GM21825 (cell line): ENCODE data around the gene PITPNC1.
A peak's percentile ranks its signal among the peaks of the same experiment; 100 is the strongest.
"Not testable (repeated sequence)": the region's sequence is repeated elsewhere in the genome, so short reads cannot be mapped to it uniquely, and the experiment has no call there.

Source experiments
- ATAC-seq: cut with Tn5 transposase; IDR thresholded peaks from one replicate; pipeline ENCODE4 v1.9.1; 2021; ENCODE audit warnings: mild to moderate bottlenecking, moderate library complexity; ENCODE audit not compliant: unreplicated experiment

PITPNC1 gene

DNA sequence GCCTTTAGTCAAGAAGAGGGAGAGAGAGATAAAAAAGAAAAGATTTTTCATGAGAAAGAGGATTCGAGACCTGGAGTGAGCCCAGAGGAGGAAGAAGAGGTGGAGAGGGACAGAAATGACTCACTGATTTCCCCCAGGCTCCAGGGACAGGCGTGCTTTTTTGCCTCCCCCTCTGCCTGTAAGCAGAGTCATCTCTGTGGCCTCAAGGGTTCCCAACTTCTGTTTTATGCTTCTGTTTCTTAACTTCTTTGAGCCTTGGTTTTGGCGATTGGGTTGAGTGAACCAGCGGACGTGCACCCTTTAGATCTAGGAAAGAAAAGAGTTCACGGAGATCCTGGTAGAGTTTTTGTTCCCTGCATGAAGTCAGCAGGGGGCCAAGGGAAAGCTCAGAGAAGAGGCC is 192.8 kb downstream of the PITPNC1 start:
- no peak for ATAC-seq

DNA sequence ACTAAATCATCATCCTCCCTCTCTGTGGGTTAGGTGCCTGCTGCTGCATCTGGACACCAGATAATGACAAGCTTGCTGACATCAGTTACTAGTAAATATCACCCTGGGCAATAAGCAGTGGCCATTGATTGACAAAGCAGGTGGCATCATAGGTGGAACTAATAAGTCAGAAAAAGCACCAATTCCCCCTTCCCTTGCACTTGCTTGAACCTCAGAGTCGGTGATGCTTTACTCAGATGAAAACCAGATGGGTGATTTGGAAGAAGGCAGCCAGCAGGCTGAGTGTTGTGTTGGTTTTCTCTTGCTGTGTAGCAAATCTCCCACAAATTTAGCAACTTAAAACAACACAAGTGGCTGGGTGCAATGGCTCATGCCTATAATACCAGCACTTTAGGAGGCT is 193.7 kb downstream of the PITPNC1 start:
- no peak for ATAC-seq

DNA sequence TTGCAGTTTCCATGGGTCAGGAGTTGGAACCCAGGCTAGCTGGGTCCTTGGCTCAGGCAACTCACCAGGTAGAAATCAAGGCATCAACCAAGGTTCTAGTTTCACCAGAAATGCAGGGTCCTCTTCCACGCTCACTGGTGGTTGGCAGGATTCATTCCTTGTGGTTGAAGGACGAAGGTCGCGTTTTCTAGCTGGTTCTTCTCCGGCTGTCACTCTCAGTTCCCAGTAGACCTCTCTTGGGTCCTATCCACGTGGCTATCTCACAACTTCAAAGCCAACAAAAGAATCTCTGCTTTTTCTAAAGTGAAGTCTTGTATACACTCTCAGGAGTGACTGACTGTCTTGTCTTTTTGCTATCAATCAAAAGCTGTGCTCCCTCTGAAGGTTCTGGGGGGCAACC is 194.4 kb downstream of the PITPNC1 start:
- ATAC-seq, result no peak

DNA sequence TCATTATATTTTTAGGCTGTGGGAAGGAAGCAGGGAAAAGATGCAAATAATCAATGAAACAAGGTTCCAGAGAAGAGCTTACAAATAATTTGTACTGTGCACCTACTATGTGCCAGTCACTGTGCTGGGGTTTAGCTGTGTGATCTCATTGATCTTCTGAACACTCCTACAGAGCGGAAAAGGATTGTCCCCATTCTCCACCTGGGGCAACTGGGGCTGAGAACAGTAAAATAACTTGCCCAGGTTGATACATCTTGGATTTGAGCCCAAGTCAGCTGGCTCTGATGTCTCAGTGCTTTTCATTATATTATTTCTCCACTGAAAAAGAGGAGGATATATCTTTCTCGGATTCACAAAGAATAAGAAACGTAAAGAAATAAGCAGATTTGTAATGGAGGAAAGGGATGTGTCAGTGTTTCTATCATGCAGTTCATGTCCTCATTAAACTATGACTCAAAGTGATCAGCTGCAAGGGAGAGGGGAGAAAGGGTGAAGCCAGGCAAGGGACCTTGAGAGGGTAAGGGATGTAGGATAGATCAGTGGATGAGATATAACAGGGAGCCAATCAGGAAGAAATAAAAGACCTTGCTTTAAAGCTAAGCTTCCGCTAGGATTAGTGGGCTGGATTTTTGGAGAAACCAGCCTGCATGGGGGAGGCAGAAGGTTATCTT is 197.0 kb downstream of the PITPNC1 start:
- no peak for ATAC-seq

DNA sequence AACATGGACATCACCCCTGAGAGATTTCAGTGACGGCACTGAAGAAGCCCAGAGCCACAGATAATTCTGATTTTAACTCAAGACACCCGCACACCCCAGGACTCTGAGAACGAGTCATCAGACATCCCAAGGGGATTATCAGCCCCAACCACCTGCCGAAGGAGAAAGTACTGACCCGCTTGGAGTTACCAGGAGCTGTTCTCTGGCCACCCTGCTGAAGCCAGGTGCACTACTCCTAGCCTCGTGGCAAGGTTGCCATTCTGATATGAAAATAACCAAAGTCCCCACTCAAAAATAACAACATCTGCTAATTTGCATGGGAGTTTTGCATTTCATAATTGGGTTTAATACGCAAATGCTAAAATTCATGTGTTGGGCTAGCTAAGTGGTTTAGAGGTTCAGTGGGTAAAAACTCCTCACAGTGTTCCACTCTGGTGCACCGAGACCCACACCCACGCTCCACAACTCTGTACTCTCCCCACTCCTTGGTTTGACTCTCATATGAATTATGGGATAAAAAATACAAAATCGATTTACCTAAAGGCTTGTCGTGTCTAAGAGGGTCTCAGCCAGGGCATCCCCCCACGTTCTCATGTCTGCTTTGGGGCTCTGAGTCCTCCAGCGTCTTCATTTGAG is 197.7 kb downstream of the PITPNC1 start:
- ATAC-seq, result peak; percentile 30

DNA sequence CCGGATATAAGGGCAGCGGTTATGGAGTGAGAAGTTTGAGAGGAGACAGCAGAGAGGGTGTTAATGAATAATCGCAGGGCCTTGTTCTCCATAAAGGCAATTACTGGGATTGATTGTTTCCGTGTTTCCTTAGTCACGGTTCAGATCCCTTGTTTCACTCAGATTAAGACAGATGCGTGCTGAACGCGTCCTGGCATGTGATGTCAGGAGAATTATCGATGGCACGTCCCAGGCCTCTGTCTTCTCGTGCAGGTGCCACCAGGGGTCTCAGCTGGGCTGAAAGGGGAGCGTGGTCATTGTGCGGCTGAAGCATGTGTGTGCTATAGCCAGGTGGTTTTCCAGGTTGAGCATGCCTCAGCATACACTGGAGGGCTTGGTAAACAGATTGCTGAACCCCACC is 198.2 kb downstream of the PITPNC1 start:
- no peak for ATAC-seq

DNA sequence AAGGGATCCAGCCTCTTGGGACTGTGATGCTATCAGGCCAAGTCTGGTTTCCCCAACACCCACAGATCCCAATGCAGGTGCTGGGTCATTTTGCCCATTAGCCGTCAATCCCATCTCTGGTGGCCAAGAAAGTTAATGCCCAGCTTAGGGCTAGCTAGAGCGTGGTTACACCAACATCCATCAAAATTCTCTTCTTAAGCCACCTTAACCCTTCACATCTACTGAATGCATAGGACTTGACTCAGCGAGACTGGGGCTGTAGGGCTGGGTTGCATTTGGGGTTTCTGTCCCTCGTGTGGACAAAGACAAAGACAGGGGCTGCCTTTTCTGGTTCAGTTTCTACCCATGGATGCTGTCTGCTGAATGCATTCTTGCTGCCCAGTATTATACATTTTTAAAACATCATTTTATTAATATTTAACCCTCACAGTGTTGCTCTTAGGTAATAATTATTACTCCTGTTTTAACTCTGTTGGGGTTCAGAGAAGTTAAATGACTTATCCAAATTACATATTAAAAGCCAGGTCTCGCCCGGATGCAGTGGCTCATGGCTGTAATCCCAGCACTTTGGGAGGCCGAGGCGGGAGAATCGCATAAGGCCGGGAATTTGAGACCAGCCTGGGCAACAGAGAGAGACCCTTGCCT is 199.5 kb downstream of the PITPNC1 start:
- ATAC-seq, result no peak

DNA sequence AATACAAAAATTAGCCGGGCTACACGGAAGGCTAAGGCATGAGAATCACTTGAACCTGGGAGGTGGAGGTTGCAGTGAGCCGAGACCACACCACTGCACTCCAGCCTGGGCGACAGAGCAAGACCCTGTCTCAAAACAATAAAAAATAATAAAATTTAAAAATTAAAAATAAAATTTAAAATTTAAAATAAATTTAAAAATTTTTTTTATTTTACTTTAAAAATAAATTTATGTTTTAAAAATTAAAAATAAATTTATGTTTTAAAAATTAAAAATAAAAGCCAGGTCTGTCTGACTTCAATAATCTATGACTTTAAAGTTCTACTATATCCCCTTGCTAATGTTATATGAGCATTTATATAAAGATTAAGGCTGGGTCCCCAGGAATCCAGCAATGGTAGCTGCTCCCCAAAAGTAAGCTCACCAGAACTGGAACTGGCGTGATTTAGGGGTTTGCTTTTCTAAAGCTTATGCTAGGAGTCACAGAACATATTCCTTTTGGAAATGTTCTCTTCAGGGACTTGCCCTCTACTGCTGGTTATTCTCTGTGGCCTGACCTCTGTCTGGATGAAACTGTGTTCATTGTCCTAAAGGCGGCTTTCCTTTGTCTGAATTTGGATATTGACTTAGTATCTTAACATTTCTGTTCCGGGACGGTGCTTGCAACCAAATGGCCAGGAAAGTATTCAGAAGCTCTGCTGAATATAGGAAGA is 200.5 kb downstream of the PITPNC1 start:
- no peak for ATAC-seq

DNA sequence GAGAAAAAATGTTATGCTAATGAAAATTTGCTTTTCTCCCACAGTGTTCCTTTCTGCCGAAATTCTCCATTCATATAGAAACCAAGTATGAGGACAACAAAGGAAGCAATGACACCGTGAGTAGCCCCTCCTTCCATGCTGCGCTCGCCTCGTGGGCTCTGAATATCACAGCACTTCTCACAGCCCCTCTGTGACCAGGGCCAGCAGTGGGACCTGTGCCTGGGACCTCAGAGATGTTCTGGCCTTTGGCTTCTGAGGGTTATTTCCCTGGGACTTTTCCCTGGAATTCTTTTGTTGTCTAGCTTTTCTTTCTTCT is 201.0 kb downstream of the PITPNC1 start:
- peak; percentile 34 for ATAC-seq

DNA sequence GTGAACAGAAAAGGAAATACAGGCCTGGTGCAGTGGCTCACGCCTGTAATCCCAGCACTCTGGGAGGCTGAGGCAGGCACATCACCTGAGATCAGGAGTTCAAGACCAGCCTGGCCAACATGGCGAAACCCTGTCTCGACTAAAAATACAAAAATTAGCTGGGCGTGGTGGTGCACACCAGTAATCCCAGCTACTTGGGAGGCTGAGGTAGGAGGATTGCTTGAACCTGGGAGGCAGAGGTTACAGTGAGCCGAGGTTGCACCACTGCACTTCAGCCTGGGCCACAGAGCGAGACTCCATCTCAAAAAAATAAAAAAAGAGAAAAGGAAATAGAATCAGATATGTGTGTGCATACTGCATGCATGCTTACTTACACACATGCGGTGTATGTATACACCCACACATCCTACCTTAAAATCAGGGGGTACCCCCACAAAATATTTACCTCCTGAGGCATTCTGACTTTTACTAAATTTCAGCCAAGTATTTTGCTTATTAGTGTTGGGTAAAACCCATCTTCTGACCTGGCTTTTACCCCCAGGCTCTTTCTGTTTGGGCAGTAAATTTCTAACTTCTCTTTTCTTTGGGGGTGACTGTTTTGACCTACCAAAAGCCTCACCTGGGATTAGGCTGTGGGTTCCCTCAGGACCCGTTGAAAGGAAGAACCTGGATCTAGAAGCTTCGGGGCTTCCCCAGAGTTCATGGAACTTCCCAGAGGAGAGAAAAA is 201.8 kb downstream of the PITPNC1 start:
- not testable (repeated sequence) for ATAC-seq

DNA sequence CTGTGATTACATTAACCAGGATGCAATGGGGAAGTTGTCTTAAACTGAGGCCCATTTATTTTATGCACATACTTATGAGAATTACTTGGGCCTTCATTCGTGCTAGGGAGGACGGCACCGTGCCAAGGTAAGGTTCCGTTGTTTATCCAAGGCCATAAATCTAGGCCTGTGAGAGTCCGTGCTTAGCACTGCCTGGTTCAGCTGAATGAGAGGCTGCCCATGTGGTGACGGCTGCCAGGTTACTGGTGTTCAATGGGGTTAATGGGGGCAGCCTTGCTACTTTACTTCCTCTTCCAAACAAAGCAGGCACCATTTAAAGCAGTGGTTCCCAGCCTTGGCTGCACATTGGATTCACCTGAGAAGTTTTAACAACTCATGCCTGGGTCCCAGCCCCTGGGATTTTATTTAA is 205.6 kb downstream of the PITPNC1 start:
- no peak for ATAC-seq

DNA sequence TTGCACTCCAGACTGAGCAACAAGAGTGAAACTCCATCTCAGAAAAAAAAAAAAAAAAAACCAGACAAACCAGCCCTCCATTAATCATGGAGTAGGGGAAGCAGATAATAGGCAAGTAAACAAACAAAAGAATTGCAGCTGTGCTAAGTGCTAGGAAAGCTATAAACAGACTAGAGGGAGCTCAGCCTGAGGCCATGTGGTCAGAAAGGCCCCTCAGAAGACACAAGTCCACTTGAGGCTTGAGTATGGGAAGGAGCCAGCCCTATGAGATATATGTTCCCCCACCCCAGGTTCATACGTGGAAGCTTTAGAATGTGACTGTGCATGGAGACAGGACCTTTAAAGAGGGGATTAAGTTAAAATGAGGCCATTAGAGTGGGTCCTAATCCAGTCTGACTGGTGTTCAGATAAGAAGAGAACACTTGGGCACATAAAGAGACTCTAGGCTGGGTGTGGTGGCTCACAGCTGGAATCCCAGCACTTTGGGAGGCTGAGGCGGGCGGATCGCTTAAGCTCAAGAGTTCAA is 208.1 kb downstream of the PITPNC1 start:
- ATAC-seq, result no peak

DNA sequence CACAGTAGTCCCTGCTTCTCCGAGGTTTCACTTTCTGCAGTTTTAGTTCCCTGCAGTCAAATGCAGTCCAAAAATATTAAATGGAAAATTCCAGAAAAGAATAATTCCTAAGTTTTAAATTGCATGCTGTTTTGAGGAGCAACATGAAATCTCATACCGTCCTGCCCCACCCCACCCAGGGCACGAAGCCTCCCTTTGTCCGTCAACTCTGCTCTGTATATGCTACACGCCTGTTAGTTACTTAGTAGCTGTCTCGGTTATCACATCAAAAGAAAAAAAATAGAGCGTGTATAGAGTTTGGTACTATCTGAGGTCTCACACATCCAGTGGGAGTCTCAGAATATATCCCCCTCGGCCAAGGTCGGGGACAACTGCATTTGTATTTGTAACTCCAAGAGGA is 211.2 kb downstream of the PITPNC1 start:
- no peak for ATAC-seq

DNA sequence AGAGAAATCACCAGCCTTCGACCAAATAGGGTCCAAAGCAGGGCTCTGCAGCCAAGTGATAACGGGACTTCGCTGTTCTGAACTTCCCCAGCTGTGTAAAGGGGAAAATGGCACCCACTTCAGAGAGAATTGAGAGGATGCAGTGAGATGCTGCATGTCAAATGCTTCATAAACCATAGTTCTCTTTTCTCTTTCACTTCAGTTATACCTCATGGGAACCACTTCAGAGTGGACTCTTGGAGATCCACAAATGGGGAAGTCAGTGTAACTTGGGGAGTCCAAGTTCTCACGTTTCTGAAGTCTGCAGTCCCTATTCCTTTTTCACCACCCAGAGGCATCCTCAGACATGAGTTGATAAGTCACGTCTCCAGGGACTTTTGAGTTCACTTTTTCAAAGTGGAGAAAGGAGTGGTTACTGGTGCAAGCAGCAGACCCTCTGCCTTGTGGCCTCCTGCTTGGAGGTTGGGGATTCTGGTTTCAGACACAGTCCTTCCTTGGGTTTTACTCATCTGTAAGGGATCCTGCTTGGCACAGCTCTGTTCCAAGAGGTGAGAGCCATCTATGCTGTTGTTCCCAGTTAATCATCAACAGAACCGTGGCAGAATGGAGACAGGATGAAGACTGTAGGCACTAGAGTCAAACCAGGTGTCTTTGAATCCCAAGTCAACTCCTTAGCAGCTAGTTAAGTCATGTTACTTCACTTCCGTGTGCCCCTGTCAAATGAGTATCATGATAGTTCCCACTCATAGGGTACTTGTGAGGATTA is 217.2 kb downstream of the PITPNC1 start:
- ATAC-seq, result peak; percentile 76

DNA sequence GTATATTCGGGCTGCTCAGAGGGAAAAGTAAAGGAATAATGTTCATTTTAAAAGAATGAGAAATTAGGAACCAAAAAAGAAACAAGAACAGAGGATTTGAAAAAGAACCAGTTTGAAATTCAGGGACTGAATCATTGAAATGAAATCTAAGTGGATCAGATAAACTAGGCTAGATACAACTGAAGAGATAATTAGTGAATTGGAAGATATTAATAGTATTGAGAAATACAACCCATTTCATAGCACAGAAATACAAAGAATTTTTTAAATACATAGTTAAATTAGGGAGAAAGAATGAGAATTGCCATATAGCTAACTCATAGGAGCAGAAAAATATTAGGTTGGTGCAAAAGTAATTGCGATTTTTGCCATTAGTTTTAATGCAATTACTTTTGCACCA is 223.3 kb downstream of the PITPNC1 start:
- ATAC-seq, result no peak

DNA sequence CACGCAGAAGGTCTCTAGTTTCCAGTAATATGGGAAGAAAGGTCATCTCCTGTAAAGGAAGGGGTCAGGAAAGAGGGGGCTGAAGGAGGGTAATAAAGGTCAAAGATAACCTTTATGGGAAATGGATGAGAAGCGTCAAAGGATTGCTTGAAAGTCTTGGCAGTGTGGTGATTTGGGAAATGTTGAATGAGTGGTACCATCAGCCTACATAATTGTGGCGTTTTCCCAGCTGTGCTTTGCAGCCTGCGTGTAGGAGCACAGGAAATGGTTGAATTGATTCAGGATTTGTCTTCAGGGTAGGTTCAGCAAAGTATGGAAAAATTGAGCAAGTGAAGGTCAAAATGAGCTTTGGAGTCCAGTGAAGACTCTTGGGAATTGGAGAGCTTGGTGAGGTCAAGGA is 224.8 kb downstream of the PITPNC1 start:
- ATAC-seq, result no peak

DNA sequence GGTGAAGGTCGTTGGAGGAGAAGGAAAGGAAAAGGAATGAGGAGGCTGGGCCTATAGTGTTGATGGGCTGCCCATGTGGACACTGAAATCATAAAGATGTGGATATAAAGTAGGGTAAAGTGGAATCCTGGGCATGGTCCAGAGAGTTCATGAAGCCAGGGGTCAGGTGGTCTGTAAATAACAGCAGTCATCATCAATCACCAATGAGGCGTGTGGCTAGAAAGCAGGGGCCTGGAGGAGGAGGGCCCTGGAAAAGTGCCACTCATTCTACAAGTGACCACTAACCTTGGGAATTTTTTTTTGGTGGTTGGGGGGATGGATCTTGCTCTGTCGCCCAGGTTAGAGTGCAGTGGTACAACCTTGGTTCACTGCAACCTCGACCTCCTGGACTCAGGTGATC is 225.4 kb downstream of the PITPNC1 start:
- ATAC-seq, result no peak

DNA sequence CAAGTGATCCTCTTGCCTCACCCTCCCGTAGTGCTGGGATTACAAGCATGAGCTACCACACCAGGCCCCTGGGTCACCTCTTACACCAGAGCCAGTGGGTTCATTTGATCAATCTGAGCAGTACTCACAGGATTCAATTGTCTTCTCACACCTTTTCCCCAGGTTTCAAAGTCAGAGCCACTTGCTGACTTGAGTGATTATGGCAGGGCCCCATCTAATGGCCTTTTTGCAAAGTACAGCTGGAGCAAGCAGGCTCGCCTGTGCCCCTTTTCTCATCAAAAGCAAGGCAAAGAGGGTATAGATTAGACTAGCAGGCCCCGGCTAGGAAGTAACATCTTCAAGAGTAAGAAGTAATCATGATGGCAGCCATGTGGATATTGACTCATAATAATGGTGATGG is 225.9 kb downstream of the PITPNC1 start:
- peak; percentile 57 for ATAC-seq

DNA sequence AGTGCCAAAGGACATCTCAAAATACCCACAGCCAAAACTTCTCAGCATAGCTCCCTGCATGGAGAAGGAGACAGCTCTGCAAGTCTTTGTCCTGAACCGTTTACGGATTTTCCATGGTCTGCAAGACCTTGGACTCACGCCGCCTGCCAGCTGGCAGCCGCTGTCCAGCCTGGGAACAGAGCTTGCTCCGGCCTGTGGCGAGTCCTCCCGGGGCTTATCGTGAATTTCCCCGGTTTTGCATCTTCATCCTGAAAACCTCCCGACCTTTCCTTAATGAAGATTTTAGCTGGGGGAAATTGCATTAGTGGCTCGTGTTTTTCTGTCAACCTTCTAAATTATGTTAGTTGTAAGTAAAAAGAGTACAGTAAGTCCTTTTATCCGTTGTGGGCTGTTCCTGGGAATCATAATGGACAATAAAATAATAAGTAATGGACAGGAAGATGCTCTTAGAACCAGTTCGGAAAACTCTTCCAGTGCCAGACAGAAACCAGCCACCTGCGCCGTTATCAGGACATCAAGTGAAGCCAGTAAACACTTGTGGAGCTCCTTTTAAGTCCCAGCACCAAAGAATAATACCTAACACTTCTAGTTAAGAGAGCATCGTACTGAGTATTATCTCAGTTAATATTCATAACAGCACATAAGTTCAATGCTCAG is 228.3 kb downstream of the PITPNC1 start:
- ATAC-seq, result no peak

DNA sequence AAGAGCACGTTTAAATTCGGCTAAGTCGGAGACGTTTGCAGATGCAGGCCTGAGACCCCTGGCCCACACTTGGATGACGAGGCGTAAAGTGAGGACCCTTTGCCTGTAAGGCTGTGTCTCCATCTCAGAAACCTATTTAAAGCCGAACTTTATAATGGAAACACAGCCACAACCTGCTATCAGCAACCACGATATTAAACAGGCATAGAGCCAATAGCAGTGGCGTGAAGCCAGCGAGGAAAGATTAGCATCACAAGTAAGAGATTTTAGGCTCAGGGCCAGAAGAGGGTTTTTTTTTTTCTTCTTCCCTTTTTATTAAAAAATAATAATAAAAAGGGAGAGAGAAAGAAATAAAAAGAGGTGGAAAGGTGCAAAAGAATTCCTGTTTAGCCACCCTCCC is 229.4 kb downstream of the PITPNC1 start:
- no peak for ATAC-seq
